SU-DHL-6 (cell line): ENCODE data around the gene PIK3R6.

Experiments
- H2AFZ ChIP-seq: fragments of 200-600 bp; sonication (generic); 2 replicates; pipeline ENCODE4 v1.6.1; 2014; ENCODE audit warnings: low read depth, mild to moderate bottlenecking, moderate library complexity, mixed read lengths, antibody characterized with exemption, low read length; ENCODE audit not compliant: severe bottlenecking
- H3F3A ChIP-seq: fragments of 200-600 bp; shearing (Covaris generic); 2 replicates; pipeline ENCODE4 v1.6.0; 2016; ENCODE audit warnings: antibody characterized with exemption, mild to moderate bottlenecking; ENCODE audit not compliant: insufficient read depth
- H3K27ac ChIP-seq: fragments of 200-600 bp; sonication (generic); 2 replicates; pipeline ENCODE4 v1.5.1; 2016; ENCODE audit warnings: low read depth, mild to moderate bottlenecking, low read length, moderate library complexity, mixed read lengths
- H3K27me3 ChIP-seq: fragments of 200-600 bp; sonication (generic), shearing (Covaris generic); 2 replicates; pipeline ENCODE4 v1.6.0; 2014; ENCODE audit warnings: mild to moderate bottlenecking, low read length
- H3K36me3 ChIP-seq: fragments of 200-600 bp; sonication (generic); 2 replicates; pipeline ENCODE4 v1.6.1; 2014; ENCODE audit warnings: mild to moderate bottlenecking, low read length, mixed read lengths
- H3K4me2 ChIP-seq: fragments of 300-600, 200-600 bp; shearing (Covaris generic), sonication (generic); 2 replicates; pipeline ENCODE4 v1.6.0; 2014; ENCODE audit warnings: low read length, low read depth, mild to moderate bottlenecking; ENCODE audit not compliant: poor library complexity, severe bottlenecking
- H3K4me3 ChIP-seq: fragments of 200-600 bp; sonication (generic); 2 replicates; pipeline ENCODE4 v1.5.1; 2014; ENCODE audit warnings: antibody characterized with exemption, low read length, mild to moderate bottlenecking, mixed read lengths; ENCODE audit not compliant: insufficient read depth, poor library complexity, severe bottlenecking
- H3K79me2 ChIP-seq: fragments of 200-600 bp; sonication (generic); 2 replicates; pipeline ENCODE4 v1.6.1; 2014; ENCODE audit warnings: mild to moderate bottlenecking, low read length, moderate library complexity; ENCODE audit not compliant: insufficient read depth
- H3K9ac ChIP-seq: fragments of 200-600 bp; sonication (generic); 2 replicates; pipeline ENCODE4 v1.7.0; 2014; ENCODE audit warnings: mild to moderate bottlenecking, low read length
- H3K9me2 ChIP-seq: fragments of 200-600 bp; sonication (generic); replicated peaks from 2 replicates; pipeline ENCODE4 v1.6.1; 2014; ENCODE audit warnings: low read length; ENCODE audit not compliant: insufficient read depth
- H3K9me3 ChIP-seq: fragments of 200-600 bp; sonication (generic); 2 replicates; pipeline ENCODE4 v1.6.1; 2014; ENCODE audit warnings: low read length, mixed read lengths; ENCODE audit not compliant: insufficient read depth
- H4K20me1 ChIP-seq: fragments of 200-600 bp; sonication (generic); 2 replicates; pipeline ENCODE4 v1.6.1; 2014; ENCODE audit warnings: low read depth, mild to moderate bottlenecking, antibody characterized with exemption, low read length, moderate library complexity, mixed read lengths
- CTCF ChIP-seq: fragments of 200-600 bp; sonication (generic); IDR thresholded peaks from one replicate; pipeline ENCODE4 v1.5.1; 2017; ENCODE audit warnings: antibody characterized with exemption, mild to moderate bottlenecking, low read length, moderate library complexity; ENCODE audit not compliant: insufficient read depth, poor library complexity, severe bottlenecking
- EZH2phosphoT487 ChIP-seq: fragments of 200-600 bp; sonication (generic), shearing (Covaris generic); conservative IDR thresholded peaks from 2 replicates; pipeline ENCODE4 v1.6.1; 2018; ENCODE audit warnings: mild to moderate bottlenecking, antibody characterized with exemption, low read length, moderate library complexity, mixed read lengths

Gene PIK3R6

DNA sequence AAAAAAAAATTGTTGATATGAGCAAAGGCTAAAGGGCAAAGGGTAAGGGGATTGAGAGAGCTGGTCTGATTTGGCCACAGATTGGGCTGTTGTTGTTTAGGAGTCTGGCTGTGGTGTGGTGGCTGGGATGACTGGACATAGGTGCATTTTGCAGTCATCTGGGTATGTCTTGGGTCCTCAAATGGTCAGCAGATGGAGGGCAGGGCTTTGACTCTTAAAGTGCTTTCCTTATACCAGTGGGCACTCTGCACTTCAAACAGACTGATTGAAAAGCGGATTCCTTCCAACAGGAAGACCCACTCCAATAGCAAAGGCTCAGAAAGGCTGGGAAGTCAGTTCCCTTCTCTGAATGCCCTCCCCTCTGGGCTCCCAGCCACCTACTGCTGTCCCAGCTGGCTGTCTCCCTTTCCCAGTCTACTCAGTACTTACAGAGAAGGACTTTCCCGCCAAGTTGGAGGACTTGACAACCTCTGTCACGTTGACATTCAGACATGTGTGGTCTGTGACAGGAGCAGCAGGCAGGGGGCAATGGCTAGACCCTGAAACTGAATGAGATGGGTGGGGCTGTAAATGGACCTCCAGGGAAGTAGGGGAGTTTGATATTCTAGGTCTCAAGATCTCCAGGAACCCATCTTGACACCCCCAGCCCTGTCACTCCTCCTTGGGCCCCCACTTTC lies 48.7 kb downstream of the PIK3R6 start:
- Histone ChIP-seq H4K20me1 (no peaks in the 10 kb centered on the region), H3F3A (no peaks in the 10 kb centered on the region), H3K9me3 (no peaks in the 10 kb centered on the region), H3K4me2 (no peak overlapping the region), H3K27ac (no peak overlapping the region), H3K4me3 (no peak overlapping the region), H2AFZ (no peak overlapping the region), H3K36me3 (no peaks in the 10 kb centered on the region), H3K79me2 (no peaks in the 10 kb centered on the region), H3K27me3 (no peaks in the 10 kb centered on the region), H3K9ac (no peak overlapping the region), H3K9me2 (no peaks in the 10 kb centered on the region)
- TF ChIP-seq CTCF (no peak), EZH2phosphoT487 (no peak)

DNA sequence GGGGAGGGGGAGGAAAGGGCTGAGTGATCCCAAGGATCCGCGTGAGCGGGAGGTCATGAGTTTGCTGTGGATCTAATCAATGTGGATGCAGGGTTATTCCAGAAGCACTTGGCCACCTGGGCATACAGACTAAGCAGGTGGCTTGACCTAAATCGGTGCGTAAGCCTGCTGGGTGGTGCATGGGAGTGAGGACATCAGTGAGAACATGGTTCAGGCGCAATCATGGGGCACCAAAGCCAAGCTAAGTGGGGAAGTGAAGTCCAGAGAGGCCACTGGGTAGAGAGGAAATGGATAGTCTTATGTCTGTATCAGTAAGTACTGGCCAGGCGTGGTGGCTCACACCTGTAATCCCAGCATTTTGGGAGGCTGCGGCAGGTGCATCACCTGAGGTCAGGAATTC lies 49.4 kb downstream of the PIK3R6 start:
- H3K9me2 ChIP-seq = no peaks in the 10 kb centered on the region
- H2AFZ ChIP-seq = no peak overlapping the region
- H3K36me3 ChIP-seq = no peaks in the 10 kb centered on the region
- no peak overlapping the region for H3K27ac ChIP-seq
- no peaks in the 10 kb centered on the region for H3K9me3 ChIP-seq
- no peaks in the 10 kb centered on the region for H4K20me1 ChIP-seq
- no peaks in the 10 kb centered on the region for H3K79me2 ChIP-seq
- no peaks in the 10 kb centered on the region for H3K27me3 ChIP-seq
- H3F3A ChIP-seq = no peaks in the 10 kb centered on the region
- no peak overlapping the region for H3K4me3 ChIP-seq
- no peak overlapping the region for H3K9ac ChIP-seq
- TF ChIP-seq CTCF (no peak), EZH2phosphoT487 (no peak)
- no peak overlapping the region for H3K4me2 ChIP-seq

GRCh38 chr17:8806926-8807550 lies 60.4 kb downstream of the PIK3R6 start:
- Histone ChIP-seq H3F3A (no peaks in the 10 kb centered on the region), H2AFZ (no peak overlapping the region), H3K9ac (no peak overlapping the region), H3K9me2 (no peaks in the 10 kb centered on the region), H3K9me3 (no peaks in the 10 kb centered on the region), H3K36me3 (no peaks in the 10 kb centered on the region), H3K79me2 (no peaks in the 10 kb centered on the region), H3K4me2 (no peak overlapping the region), H3K4me3 (no peak overlapping the region), H3K27me3 (no peaks in the 10 kb centered on the region), H3K27ac (no peak overlapping the region), H4K20me1 (no peaks in the 10 kb centered on the region)
- no peak for TF ChIP-seq CTCF
- TF ChIP-seq EZH2phosphoT487 = no peak
